Esophagus squamous epithelium (tissue), 5 donors: ENCODE measurements around the gene SELENOO. TPM values are rescaled to one million over a fixed set of nuclear protein-coding genes. Genes with fewer than 3 reads are reported as not detected.

ENCODE experiments used
- DNase-seq: peaks from one replicate; lab custom pipeline; 2025; lab: John Stamatoyannopoulos, UW
- H3K27ac ChIP-seq, 4 donors: fragments of 200-600 bp; sonication (generic); one replicate each; pipeline ENCODE4 v1.5.1; 2016 to 2019; ENCODE audit warnings: mild to moderate bottlenecking in 1 of 4
- H3K27me3 ChIP-seq, 4 donors: fragments of 200-600 bp; sonication (generic); 1 replicate in 3 of 4; 2 replicates in 1 of 4; pipeline versions ENCODE4 v1.5.1 to v1.6.0; 2017 to 2021; ENCODE audit warnings: antibody characterized with exemption in 1 of 4
- H3K36me3 ChIP-seq, 3 donors: fragments of 200-600 bp; sonication (generic); one replicate each; pipeline ENCODE4 v1.5.1; 2016 to 2019
- H3K4me1 ChIP-seq, 3 donors: fragments of 200-600 bp; sonication (generic); one replicate each; pipeline ENCODE4 v1.5.1; 2017 to 2019
- H3K4me3 ChIP-seq, 4 donors: fragments of 200-600 bp; sonication (generic); 1 replicate in 3 of 4; 2 replicates in 1 of 4; pipeline ENCODE4 v1.5.1; 2016 to 2019; ENCODE audit warnings: mild to moderate bottlenecking in 2 of 4, moderate library complexity in 1 of 4
- H3K9me3 ChIP-seq, 3 donors: fragments of 200-600 bp; sonication (generic); one replicate each; pipeline ENCODE4 v1.5.1; 2016 to 2019
- POLR2A ChIP-seq, 4 donors: fragments of 450-650 bp; IDR thresholded peaks; one replicate each; pipeline ENCODE4 v1.6.1; 2017; ENCODE audit warnings: antibody characterized with exemption in 4 of 4, mild to moderate bottlenecking in 4 of 4, moderate library complexity in 3 of 4
- WGBS, 2 donors: methylation state at CpG; one replicate each; pipeline ENCODE4 v1.1.5; 2018; 5-methylcytosine and 5-hydroxymethylcytosine counted together
- intact Hi-C: fragments of 100-400 bp; cut with DNase I; formaldehyde crosslinking; loops from one replicate; pipeline ENCODE4 v1.15.0; 2022
- total RNA-seq, 4 donors: library from RNA; depleted of rRNA; stranded (reverse); fragments of >200 nt; gene quantifications; one replicate each; pipeline ENCODE4 v1.1.0, GENCODE V29; 2016
- TF ChIP-seq, protein P1 (sequence below), 6 experiments: fragments of 450-650 bp in 4 of 6; fragments of 200-600 bp in 2 of 6; sonication (generic) in 2 of 6; IDR thresholded peaks; one replicate each; pipeline ENCODE4 v1.5.1; 2016 to 2019; ENCODE audit warnings: antibody characterized with exemption in 6 of 6, mild to moderate bottlenecking in 4 of 6, moderate library complexity in 4 of 6
- donor health status: DM: yes; HTN: yes; CAD: no.

SELENOO gene
- total RNA-seq, 4 donors from 2014 or later: 23.9 to 36.3 (median 27.0) TPM

DNA sequence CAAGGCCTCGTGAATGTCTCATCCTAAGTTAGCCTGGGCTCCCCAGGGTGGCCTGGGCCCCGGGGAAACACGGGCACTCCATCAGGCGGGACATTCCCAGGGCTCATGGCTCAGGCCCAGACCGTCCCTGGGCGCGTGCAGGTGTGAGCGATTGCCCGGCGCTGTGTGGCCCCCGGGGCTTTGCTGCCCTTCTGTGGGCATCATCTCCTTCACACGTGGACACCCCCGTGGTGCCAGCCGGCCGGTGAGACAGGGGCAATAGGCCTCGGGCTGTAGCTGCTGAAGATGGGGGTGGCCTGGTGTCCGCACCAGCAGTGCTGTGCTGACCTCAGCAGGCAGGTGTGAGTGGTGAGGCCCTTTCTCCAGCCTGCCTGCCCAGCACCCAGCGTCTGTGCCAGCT is 4.6 kb upstream of the SELENOO start:
- DNase-seq: no peak
- peaks cover 11 to 65% (median 20%) of the 10 kb centered on the region in 3 donors for H3K36me3 ChIP-seq
- 100% methylated on average over 1 of the region's 18 CpGs; no CpG with 5 or more reads in 1 of the 2 donors for WGBS, 2 donors
- no peaks in the 10 kb centered on the region for H3K27me3 ChIP-seq
- no peak overlapping the region for H3K4me3 ChIP-seq
- TF ChIP-seq, protein P1, sequence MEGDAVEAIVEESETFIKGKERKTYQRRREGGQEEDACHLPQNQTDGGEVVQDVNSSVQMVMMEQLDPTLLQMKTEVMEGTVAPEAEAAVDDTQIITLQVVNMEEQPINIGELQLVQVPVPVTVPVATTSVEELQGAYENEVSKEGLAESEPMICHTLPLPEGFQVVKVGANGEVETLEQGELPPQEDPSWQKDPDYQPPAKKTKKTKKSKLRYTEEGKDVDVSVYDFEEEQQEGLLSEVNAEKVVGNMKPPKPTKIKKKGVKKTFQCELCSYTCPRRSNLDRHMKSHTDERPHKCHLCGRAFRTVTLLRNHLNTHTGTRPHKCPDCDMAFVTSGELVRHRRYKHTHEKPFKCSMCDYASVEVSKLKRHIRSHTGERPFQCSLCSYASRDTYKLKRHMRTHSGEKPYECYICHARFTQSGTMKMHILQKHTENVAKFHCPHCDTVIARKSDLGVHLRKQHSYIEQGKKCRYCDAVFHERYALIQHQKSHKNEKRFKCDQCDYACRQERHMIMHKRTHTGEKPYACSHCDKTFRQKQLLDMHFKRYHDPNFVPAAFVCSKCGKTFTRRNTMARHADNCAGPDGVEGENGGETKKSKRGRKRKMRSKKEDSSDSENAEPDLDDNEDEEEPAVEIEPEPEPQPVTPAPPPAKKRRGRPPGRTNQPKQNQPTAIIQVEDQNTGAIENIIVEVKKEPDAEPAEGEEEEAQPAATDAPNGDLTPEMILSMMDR (IDR thresholded peaks at IDR 0.05): no peak
- TF ChIP-seq POLR2A (IDR thresholded peaks at IDR 0.05): no peak
- H3K4me1 ChIP-seq: peaks cover 15 to 35% (median 21%) of the 10 kb centered on the region in 3 donors
- H3K27ac ChIP-seq: no peak overlapping the region
- intact Hi-C loops: no loop called here
- H3K9me3 ChIP-seq: no peaks in the 10 kb centered on the region

DNA sequence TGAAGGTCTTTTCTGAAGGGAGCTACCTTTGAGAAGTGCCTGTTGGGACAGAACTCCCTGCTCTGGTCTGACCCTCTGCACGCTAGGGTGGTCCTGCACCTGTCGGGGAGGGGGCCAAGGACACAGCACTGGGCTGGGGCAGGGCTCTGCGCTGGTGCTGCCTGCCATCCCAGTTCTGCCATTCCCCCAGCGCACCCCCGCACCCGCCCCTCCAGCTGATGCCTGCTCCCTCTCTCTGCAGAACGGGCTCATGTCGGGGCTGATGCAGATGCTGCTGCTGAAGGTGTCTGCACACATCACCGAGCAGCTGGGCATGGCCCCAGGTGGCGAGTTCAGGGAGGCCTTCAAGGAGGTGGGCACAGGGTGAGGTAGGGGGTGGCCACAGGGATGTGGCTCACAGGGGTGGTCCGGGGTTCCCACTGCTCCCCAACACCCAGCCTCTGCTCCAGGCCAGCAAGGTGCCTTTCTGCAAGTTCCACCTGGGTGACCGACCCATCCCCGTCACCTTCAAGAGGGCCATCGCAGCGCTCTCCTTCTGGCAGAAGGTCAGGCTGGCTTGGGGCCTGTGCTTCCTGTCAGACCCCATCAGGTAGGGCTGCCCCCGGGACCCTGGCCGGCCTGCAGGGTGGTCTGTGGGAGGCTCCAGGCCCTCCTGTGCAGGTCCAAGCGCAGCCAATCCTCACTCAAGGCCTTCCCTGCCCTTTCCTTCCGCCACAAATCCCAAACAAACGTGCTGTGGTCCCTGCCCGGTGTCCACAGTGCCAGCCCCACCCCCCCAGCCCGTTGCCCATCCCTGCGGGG is 3.6 kb upstream of the SELENOO start:
- WGBS, 2 donors: 78 to 80% methylated on average over 2 to 14 of the region's 23 CpGs
- no peak for DNase-seq

DNA sequence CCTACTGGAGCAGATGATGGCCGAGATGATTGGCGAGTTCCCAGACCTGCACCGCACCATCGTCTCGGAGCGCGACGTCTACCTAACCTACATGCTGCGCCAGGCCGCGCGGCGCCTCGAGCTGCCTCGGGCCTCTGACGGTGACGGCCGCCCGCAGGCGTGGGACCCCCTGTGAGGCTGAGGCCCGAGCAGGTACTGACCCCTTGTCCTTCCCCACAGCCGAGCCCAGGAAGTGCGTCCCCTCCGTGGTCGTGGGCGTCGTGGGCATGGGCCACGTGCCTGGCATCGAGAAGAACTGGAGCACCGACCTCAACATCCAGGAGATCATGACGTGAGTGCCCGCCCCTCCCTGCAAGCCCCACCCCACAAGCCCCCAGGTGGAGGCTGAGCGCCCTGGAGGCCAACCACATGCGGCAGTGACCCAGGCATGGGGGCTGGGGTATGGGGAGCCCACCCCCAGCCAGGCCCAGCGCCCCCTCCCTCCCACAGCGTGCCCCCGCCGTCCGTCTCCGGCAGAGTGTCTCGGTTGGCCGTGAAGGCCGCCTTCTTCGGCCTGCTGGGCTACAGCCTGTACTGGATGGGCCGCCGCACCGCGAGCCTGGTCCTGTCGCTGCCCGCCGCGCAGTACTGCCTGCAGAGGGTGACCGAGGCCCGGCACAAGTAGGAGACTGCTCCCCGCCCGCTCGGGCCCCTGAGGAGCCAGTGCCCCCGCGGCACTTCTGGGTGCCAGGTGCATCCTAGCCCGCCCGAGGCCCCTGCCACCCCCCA is 2.8 kb upstream of the SELENOO start:
- H3K36me3 ChIP-seq: peaks cover 11 to 67% (median 20%) of the 10 kb centered on the region in 3 donors
- no peak overlapping the region for H3K4me3 ChIP-seq
- H3K27me3 ChIP-seq: no peaks in the 10 kb centered on the region
- H3K27ac ChIP-seq: no peak overlapping the region
- no peaks in the 10 kb centered on the region for H3K9me3 ChIP-seq
- WGBS, 2 donors: 92 to 100% methylated on average over 2 to 5 of the region's 61 CpGs
- no peak for DNase-seq
- TF ChIP-seq, protein P1 (IDR thresholded peaks at IDR 0.05): no peak
- no peak for TF ChIP-seq POLR2A (IDR thresholded peaks at IDR 0.05)
- intact Hi-C loops: no loop called here
- peaks cover 15 to 34% (median 18%) of the 10 kb centered on the region in 3 donors for H3K4me1 ChIP-seq

More for the DNA sequence above, 3.6 kb upstream of the SELENOO start:
- no peak overlapping the region for H3K27ac ChIP-seq
- no peak overlapping the region for H3K4me3 ChIP-seq
- no peaks in the 10 kb centered on the region for H3K9me3 ChIP-seq
- intact Hi-C loops: no loop called here
- H3K36me3 ChIP-seq: peaks cover 11 to 65% (median 20%) of the 10 kb centered on the region in 3 donors
- no peaks in the 10 kb centered on the region for H3K27me3 ChIP-seq
- TF ChIP-seq, protein P1 (IDR thresholded peaks at IDR 0.05): no peak
- TF ChIP-seq POLR2A (IDR thresholded peaks at IDR 0.05): no peak
- H3K4me1 ChIP-seq: peaks cover 17 to 34% (median 18%) of the 10 kb centered on the region in 3 donors

DNA sequence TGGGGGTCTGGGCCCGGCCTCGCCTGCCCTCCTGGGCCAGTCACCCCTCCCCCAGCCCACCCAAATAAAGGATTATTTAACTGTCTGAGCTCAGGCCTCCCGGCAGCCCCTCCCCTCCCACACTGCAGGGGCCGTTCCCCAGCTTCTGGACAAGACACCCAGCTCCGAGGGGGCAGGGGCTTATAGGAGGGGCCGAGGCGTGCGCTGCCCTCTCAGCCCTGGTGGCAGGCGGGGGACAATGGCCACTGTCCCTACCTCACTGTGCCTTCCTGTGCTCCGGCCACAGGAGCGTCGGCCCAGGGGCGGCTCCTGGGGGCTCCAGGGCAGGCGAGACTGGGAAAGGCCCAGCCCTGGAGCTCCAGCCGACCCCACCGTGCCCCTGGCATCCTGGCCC is 2.2 kb upstream of the SELENOO start:
- intact Hi-C loops: no loop called here
- H3K4me1 ChIP-seq: peaks cover 15 to 30% (median 18%) of the 10 kb centered on the region in 3 donors
- H3K27me3 ChIP-seq: no peaks in the 10 kb centered on the region
- no peaks in the 10 kb centered on the region for H3K9me3 ChIP-seq
- H3K4me3 ChIP-seq: no peak overlapping the region
- WGBS, 2 donors: 60 to 65% methylated on average over 2 to 6 of the region's 16 CpGs
- no peak for DNase-seq
- H3K36me3 ChIP-seq: peaks cover 11 to 67% (median 20%) of the 10 kb centered on the region in 3 donors
- no peak overlapping the region for H3K27ac ChIP-seq
- no peak for TF ChIP-seq POLR2A (IDR thresholded peaks at IDR 0.05)
- TF ChIP-seq, protein P1 (IDR thresholded peaks at IDR 0.05): no peak
